HEK293 (cell line): Measurements from ENCODE around the gene CNTNAP4.

Source experiments
- CTCF ChIA-PET: fragments of 350-600 bp; formaldehyde crosslinking; extraction: SDS; loops from one replicate; lab custom pipeline; 2021; ENCODE audit warnings: antibody characterized with exemption; lab: Yijun Ruan, JAX
- POLR2A ChIA-PET: fragments of 300-600 bp; formaldehyde crosslinking; extraction: SDS; loops from one replicate; lab custom pipeline; 2020; ENCODE audit warnings: antibody characterized with exemption, inconsistent platforms; lab: Yijun Ruan, JAX
- H3K27ac ChIP-seq: fragments of 200-500 bp; sonication (Bioruptor generic); 2 replicates; pipeline ENCODE4 v1.5.1; 2014; ENCODE audit warnings: low read depth, low read length, control low read depth, inconsistent platforms; ENCODE audit errors: extremely low read depth
- H3K36me3 ChIP-seq, 2 experiments: fragments of 200-500 bp in 1 of 2; sonication (Bioruptor generic) in 1 of 2; 1 replicate in 1 of 2; 2 replicates in 1 of 2; pipeline ENCODE4 v1.5.1; 2014 to 2017; ENCODE audit warnings: inconsistent platforms in 2 of 2, low read length in 2 of 2; ENCODE audit not compliant: control insufficient read depth in 2 of 2, insufficient read depth in 1 of 2
- H3K4me1 ChIP-seq: fragments of 200-500 bp; sonication (Bioruptor generic); 2 replicates; pipeline ENCODE4 v1.5.1; 2014; ENCODE audit warnings: mild to moderate bottlenecking, low read length, inconsistent platforms; ENCODE audit not compliant: control insufficient read depth, insufficient read depth
- H3K4me3 ChIP-seq: 2 replicates; pipeline ENCODE4 v1.5.1; 2011; ENCODE audit warnings: low read depth, mild to moderate bottlenecking, control low read depth, low read length, moderate library complexity
- H3K9me3 ChIP-seq: fragments of 200-500 bp; sonication (Bioruptor generic); 2 replicates; pipeline ENCODE4 v1.5.1; 2014; ENCODE audit warnings: low read depth, low read length, inconsistent platforms; ENCODE audit not compliant: control insufficient read depth, insufficient read depth
- KLF9 ChIP-seq: fragments of 450-650 bp; formaldehyde crosslinking; IDR thresholded peaks from 2 replicates; pipeline ENCODE4 v1.5.1; 2016; ENCODE audit warnings: missing biosample characterization, missing genetic modification characterization, low read depth
- PRDM1 ChIP-seq: fragments of 450-650 bp; formaldehyde crosslinking; IDR thresholded peaks from 2 replicates; pipeline ENCODE4; 2016; ENCODE audit warnings: missing biosample characterization, missing genetic modification characterization
- SCRT1 ChIP-seq: fragments of 450-650 bp; formaldehyde crosslinking; IDR thresholded peaks from 2 replicates; pipeline ENCODE4 v1.5.1; 2016; ENCODE audit warnings: missing biosample characterization, missing genetic modification characterization, borderline replicate concordance
- SP7 ChIP-seq: fragments of 450-650 bp; formaldehyde crosslinking; IDR thresholded peaks from 2 replicates; pipeline ENCODE4 v1.5.1; 2016; ENCODE audit warnings: missing biosample characterization, missing genetic modification characterization
- TCF7L2 ChIP-seq: IDR thresholded peaks from 2 replicates; pipeline ENCODE4 v1.6.1; 2011; ENCODE audit warnings: low read depth, mild to moderate bottlenecking, inconsistent platforms, low read length, moderate library complexity, borderline replicate concordance
- ZBTB21 ChIP-seq: fragments of 450-650 bp; formaldehyde crosslinking; IDR thresholded peaks from 2 replicates; pipeline ENCODE4 v1.5.1; 2017; ENCODE audit warnings: missing biosample characterization, missing genetic modification characterization
- ZNF121 ChIP-seq: fragments of 450-650 bp; formaldehyde crosslinking; IDR thresholded peaks from 2 replicates; pipeline ENCODE4 v1.5.1; 2016; ENCODE audit warnings: missing biosample characterization, missing genetic modification characterization
- ZNF157 ChIP-seq: fragments of 450-650 bp; formaldehyde crosslinking; IDR thresholded peaks from 2 replicates; pipeline ENCODE4 v1.5.1; 2016; ENCODE audit warnings: missing biosample characterization, missing genetic modification characterization
- ZNF175 ChIP-seq: fragments of 450-650 bp; formaldehyde crosslinking; IDR thresholded peaks from 2 replicates; pipeline ENCODE4 v1.5.1; 2016; ENCODE audit warnings: missing biosample characterization, missing genetic modification characterization
- ZNF202 ChIP-seq: fragments of 450-650 bp; formaldehyde crosslinking; IDR thresholded peaks from 2 replicates; pipeline ENCODE4 v1.5.1; 2016; ENCODE audit warnings: missing biosample characterization, missing genetic modification characterization, borderline replicate concordance
- ZNF248 ChIP-seq: fragments of 450-650 bp; formaldehyde crosslinking; IDR thresholded peaks from 2 replicates; pipeline ENCODE4 v1.5.1; 2017; ENCODE audit warnings: missing biosample characterization, missing genetic modification characterization
- ZNF274 ChIP-seq, 2 experiments: fragments of 200-500 bp in 1 of 2; fragments of 450-650 bp in 1 of 2; sonication (Bioruptor generic) in 1 of 2; formaldehyde crosslinking in 1 of 2; IDR thresholded peaks; 2 replicates each; pipeline versions ENCODE4 v1.5.1 to v1.6.1; 2014 to 2016; ENCODE audit warnings: borderline replicate concordance in 1 of 2, inconsistent platforms in 1 of 2, low read length in 1 of 2, missing biosample characterization in 1 of 2, missing genetic modification characterization in 1 of 2
- ZNF350 ChIP-seq: fragments of 450-650 bp; formaldehyde crosslinking; IDR thresholded peaks from 2 replicates; pipeline ENCODE4 v1.5.0; 2017; ENCODE audit warnings: missing biosample characterization, mild to moderate bottlenecking, missing genetic modification characterization
- ZNF426 ChIP-seq: fragments of 450-650 bp; formaldehyde crosslinking; IDR thresholded peaks from 2 replicates; pipeline ENCODE4 v1.5.1; 2017; ENCODE audit warnings: missing biosample characterization, missing genetic modification characterization, mild to moderate bottlenecking, inconsistent platforms, moderate library complexity
- ZNF514 ChIP-seq: fragments of 450-650 bp; formaldehyde crosslinking; IDR thresholded peaks from 2 replicates; pipeline ENCODE4 v1.5.1; 2016; ENCODE audit warnings: missing biosample characterization, missing genetic modification characterization
- ZNF548 ChIP-seq: fragments of 450-650 bp; formaldehyde crosslinking; IDR thresholded peaks from 2 replicates; pipeline ENCODE4 v1.5.1; 2016; ENCODE audit warnings: missing biosample characterization, missing genetic modification characterization
- ZNF555 ChIP-seq: fragments of 450-650 bp; formaldehyde crosslinking; conservative IDR thresholded peaks from 2 replicates; pipeline ENCODE4 v1.5.1; 2017; ENCODE audit warnings: missing biosample characterization, mild to moderate bottlenecking, missing genetic modification characterization, inconsistent platforms
- ZNF600 ChIP-seq: fragments of 450-650 bp; formaldehyde crosslinking; IDR thresholded peaks from 2 replicates; pipeline ENCODE4 v1.5.1; 2016; ENCODE audit warnings: missing biosample characterization, missing genetic modification characterization
- ZNF658 ChIP-seq: fragments of 450-650 bp; formaldehyde crosslinking; IDR thresholded peaks from 2 replicates; pipeline ENCODE4; 2016; ENCODE audit warnings: missing biosample characterization, missing genetic modification characterization
- ZNF747 ChIP-seq: fragments of 450-650 bp; formaldehyde crosslinking; IDR thresholded peaks from 2 replicates; pipeline ENCODE4 v1.5.1; 2016; ENCODE audit warnings: missing biosample characterization, missing genetic modification characterization
- ZNF768 ChIP-seq: fragments of 450-650 bp; formaldehyde crosslinking; IDR thresholded peaks from 2 replicates; pipeline ENCODE4 v1.5.1; 2018; ENCODE audit warnings: missing biosample characterization, mild to moderate bottlenecking, missing genetic modification characterization
- ZNF777 ChIP-seq: fragments of 450-650 bp; formaldehyde crosslinking; IDR thresholded peaks from 2 replicates; pipeline ENCODE4 v1.5.1; 2017; ENCODE audit warnings: missing biosample characterization, missing genetic modification characterization, borderline replicate concordance
- ZNF830 ChIP-seq: fragments of 450-650 bp; IDR thresholded peaks from 2 replicates; pipeline ENCODE4 v1.5.0; 2018; ENCODE audit warnings: missing biosample characterization, missing genetic modification characterization, low read depth, mild to moderate bottlenecking, moderate library complexity
- ZSCAN16 ChIP-seq: fragments of 450-650 bp; formaldehyde crosslinking; IDR thresholded peaks from 2 replicates; pipeline ENCODE4 v1.5.1; 2016; ENCODE audit warnings: missing biosample characterization, missing genetic modification characterization
- TF ChIP-seq, protein P1 (sequence below): fragments of 450-650 bp; formaldehyde crosslinking; IDR thresholded peaks from 2 replicates; pipeline ENCODE4 v1.5.1; 2016; ENCODE audit warnings: missing biosample characterization, missing genetic modification characterization, borderline replicate concordance
- TF ChIP-seq, protein P2 (sequence below): fragments of 450-650 bp; formaldehyde crosslinking; IDR thresholded peaks from 2 replicates; pipeline ENCODE4 v1.5.1; 2017; ENCODE audit warnings: missing biosample characterization, missing genetic modification characterization
- TF ChIP-seq, protein P3 (sequence below): fragments of 450-650 bp; formaldehyde crosslinking; IDR thresholded peaks from 2 replicates; pipeline ENCODE4 v1.5.1; 2016; ENCODE audit warnings: missing biosample characterization, missing genetic modification characterization

The CNTNAP4 gene

DNA sequence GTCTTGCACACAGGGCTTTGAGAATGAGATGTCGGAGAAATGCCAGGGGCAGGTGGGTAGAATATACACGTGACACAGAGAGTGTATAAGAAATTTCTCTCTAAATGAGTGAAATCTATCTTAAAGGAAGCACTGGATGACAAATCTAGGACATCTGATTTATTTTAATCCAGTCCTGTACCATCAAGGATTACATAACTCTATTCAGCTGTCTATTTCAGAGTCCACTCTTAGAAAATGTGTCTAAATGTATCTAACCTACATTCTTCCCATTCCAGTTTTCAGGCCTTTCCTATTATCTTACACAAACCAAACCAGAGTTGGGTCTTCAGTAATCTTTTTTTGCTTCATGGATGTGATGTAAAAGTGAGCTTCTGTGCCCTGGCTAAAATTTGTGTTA is 181.9 kb downstream of the CNTNAP4 start (continued):
- TF ChIP-seq, protein P1, sequence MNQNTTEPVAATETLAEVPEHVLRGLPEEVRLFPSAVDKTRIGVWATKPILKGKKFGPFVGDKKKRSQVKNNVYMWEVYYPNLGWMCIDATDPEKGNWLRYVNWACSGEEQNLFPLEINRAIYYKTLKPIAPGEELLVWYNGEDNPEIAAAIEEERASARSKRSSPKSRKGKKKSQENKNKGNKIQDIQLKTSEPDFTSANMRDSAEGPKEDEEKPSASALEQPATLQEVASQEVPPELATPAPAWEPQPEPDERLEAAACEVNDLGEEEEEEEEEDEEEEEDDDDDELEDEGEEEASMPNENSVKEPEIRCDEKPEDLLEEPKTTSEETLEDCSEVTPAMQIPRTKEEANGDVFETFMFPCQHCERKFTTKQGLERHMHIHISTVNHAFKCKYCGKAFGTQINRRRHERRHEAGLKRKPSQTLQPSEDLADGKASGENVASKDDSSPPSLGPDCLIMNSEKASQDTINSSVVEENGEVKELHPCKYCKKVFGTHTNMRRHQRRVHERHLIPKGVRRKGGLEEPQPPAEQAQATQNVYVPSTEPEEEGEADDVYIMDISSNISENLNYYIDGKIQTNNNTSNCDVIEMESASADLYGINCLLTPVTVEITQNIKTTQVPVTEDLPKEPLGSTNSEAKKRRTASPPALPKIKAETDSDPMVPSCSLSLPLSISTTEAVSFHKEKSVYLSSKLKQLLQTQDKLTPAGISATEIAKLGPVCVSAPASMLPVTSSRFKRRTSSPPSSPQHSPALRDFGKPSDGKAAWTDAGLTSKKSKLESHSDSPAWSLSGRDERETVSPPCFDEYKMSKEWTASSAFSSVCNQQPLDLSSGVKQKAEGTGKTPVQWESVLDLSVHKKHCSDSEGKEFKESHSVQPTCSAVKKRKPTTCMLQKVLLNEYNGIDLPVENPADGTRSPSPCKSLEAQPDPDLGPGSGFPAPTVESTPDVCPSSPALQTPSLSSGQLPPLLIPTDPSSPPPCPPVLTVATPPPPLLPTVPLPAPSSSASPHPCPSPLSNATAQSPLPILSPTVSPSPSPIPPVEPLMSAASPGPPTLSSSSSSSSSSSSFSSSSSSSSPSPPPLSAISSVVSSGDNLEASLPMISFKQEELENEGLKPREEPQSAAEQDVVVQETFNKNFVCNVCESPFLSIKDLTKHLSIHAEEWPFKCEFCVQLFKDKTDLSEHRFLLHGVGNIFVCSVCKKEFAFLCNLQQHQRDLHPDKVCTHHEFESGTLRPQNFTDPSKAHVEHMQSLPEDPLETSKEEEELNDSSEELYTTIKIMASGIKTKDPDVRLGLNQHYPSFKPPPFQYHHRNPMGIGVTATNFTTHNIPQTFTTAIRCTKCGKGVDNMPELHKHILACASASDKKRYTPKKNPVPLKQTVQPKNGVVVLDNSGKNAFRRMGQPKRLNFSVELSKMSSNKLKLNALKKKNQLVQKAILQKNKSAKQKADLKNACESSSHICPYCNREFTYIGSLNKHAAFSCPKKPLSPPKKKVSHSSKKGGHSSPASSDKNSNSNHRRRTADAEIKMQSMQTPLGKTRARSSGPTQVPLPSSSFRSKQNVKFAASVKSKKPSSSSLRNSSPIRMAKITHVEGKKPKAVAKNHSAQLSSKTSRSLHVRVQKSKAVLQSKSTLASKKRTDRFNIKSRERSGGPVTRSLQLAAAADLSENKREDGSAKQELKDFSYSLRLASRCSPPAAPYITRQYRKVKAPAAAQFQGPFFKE: no peak
- TF ChIP-seq PRDM1 (tag by site-specific recombination) (no peak), TCF7L2 (no peak), ZNF157 (tag by site-specific recombination) (no peak)

DNA sequence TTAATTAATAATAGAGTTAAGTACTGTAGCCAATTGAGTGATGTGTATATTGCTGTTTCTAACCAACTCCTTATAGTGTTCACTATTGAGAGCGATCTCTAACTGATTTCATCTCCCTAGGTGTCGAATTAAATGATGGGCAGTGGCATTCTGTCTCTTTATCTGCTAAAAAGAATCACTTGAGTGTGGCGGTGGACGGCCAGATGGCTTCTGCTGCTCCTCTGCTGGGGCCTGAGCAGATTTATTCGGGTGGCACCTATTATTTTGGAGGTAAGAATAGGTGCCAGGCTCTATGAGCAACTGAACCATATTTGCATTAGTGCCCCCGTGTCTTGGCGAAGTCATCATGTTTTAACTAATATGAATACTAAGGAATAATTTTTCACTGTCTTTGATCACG is 184.6 kb downstream of the CNTNAP4 start:
- CTCF ChIA-PET: interaction anchor here (0.5 kb wide), 1 partner anchor 298 kb away, joined by 3 read pairs; no protein-coding TSS in a partner anchor
- no peak for TF ChIP-seq ZNF350 (tag by site-specific recombination)
- TF ChIP-seq ZSCAN16 (tag by site-specific recombination): no peak
- no peak for TF ChIP-seq ZNF555
- TF ChIP-seq SCRT1 (tag by site-specific recombination): no peak
- TF ChIP-seq, protein P2, sequence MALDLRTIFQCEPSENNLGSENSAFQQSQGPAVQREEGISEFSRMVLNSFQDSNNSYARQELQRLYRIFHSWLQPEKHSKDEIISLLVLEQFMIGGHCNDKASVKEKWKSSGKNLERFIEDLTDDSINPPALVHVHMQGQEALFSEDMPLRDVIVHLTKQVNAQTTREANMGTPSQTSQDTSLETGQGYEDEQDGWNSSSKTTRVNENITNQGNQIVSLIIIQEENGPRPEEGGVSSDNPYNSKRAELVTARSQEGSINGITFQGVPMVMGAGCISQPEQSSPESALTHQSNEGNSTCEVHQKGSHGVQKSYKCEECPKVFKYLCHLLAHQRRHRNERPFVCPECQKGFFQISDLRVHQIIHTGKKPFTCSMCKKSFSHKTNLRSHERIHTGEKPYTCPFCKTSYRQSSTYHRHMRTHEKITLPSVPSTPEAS (tag by site-specific recombination): no peak
- TF ChIP-seq ZNF274 (IDR thresholded peaks at IDR 0.05; ENCODE audit: low read length): no peak
- no peak for TF ChIP-seq ZNF274 (tag by site-specific recombination; IDR thresholded peaks at IDR 0.05; ENCODE audit: borderline replicate concordance)
- TF ChIP-seq ZNF514 (tag by site-specific recombination): no peak
- TF ChIP-seq ZBTB21: no peak
- no peak for TF ChIP-seq ZNF747 (tag by site-specific recombination)
- no peak for TF ChIP-seq ZNF202
- no peak for TF ChIP-seq ZNF175 (tag by site-specific recombination)
- no peak for TF ChIP-seq ZNF768 (tag by site-specific recombination)
- TF ChIP-seq ZNF658 (tag by site-specific recombination): no peak
- POLR2A ChIA-PET: no interaction called here
- no peaks in the 10 kb centered on the region for H3K36me3 ChIP-seq
- H3K9me3 ChIP-seq: no peaks in the 10 kb centered on the region
- H3K4me3 ChIP-seq: no peak overlapping the region
- no peaks in the 10 kb centered on the region for H3K4me1 ChIP-seq
- no peak overlapping the region for H3K27ac ChIP-seq

DNA sequence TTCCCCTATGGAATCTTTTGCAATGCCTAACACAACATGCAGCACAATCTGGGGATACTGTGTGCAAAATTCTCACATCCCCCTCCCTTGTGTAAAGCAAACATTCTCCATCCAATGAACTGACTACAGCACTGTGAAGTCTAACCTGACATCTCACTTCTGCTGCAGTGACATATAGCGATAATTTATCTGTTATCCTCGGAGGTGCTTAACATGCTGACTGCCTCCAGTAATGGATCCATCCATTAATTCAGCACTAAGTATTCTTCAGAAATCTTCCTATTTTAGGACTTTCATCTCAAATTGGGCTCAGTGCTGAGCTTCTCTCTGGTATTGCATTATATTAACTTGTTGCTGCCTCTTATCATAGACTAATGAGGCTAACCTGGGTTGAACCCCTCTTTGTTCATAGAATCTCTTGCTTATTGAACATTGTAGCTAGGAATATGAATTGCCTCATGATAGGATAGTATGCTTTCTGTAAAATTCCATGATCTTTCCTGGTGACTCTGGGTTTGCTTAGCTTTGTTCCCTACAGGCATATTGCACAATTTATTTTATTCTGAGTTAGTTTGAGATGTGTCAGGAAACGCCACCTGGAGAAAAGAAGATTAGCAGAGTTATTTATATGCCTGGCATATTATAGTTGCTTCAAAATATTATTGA is 187.9 kb downstream of the CNTNAP4 start:
- Histone ChIP-seq H3K4me3 (no peak overlapping the region), H3K4me1 (no peaks in the 10 kb centered on the region), H3K27ac (no peak overlapping the region), H3K9me3 (no peaks in the 10 kb centered on the region), H3K36me3 (no peaks in the 10 kb centered on the region)
- ChIA-PET POLR2A (no interaction called here), CTCF (no interaction called here)
- TF ChIP-seq ZNF777 (tag by site-specific recombination): no peak
- TF ChIP-seq, protein P3, sequence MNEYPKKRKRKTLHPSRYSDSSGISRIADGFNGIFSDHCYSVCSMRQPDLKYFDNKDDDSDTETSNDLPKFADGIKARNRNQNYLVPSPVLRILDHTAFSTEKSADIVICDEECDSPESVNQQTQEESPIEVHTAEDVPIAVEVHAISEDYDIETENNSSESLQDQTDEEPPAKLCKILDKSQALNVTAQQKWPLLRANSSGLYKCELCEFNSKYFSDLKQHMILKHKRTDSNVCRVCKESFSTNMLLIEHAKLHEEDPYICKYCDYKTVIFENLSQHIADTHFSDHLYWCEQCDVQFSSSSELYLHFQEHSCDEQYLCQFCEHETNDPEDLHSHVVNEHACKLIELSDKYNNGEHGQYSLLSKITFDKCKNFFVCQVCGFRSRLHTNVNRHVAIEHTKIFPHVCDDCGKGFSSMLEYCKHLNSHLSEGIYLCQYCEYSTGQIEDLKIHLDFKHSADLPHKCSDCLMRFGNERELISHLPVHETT (tag by site-specific recombination): no peak
- TF ChIP-seq ZNF830 (tag by site-specific recombination): no peak
- no peak for TF ChIP-seq ZNF248 (tag by site-specific recombination)
- TF ChIP-seq ZSCAN16 (tag by site-specific recombination): no peak
- no peak for TF ChIP-seq KLF9 (tag by site-specific recombination)
- no peak for TF ChIP-seq ZNF600 (tag by site-specific recombination)
- no peak for TF ChIP-seq ZNF426
- TF ChIP-seq SP7: no peak
- no peak for TF ChIP-seq ZNF548
- no peak for TF ChIP-seq ZNF121 (tag by site-specific recombination)
